ENCODE results near the gene HMGXB3. TPM values are rescaled to one million over a fixed set of nuclear protein-coding genes. Genes with fewer than 3 reads are reported as not detected.

Gene HMGXB3
- total RNA-seq, 1 donor from 2014 or later = 55.7 TPM

DNA sequence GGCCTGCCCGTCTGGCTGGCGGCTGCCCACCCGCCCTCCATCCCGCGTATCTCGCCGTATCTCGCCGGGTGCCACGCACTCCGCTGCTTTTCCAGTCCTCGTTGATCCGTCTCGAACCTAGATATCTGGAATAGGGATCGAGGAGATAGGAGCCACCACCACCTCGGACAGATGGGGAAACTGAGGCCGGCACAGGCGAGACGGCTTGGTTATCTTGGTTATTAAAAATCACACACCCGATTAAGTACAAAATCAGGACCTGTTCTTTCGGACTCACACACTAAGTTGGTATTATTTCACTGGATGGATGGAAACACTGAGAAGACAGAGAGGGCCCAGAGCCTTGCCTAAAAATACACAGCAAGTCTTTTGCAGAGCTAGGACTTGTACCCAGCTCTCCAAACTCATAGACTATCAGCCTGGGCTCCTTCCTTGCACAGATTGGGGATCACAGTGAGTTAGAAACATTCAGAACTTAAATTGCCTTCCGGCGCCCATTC, 39.3 kb upstream of the HMGXB3 start:
- Mint-ChIP-seq H3K4me1 (ENCODE audit: unreplicated experiment) (peaks cover 16% of the 10 kb centered on the region), H3K27ac (ENCODE audit: unreplicated experiment) (peak overlapping the region; percentile 27), H3K9me3 (ENCODE audit: unreplicated experiment) (no peaks in the 10 kb centered on the region), H3K36me3 (ENCODE audit: low read depth, unreplicated experiment) (no peaks in the 10 kb centered on the region), H3K4me3 (ENCODE audit: unreplicated experiment) (peak overlapping the region; percentile 93), H3K27me3 (ENCODE audit: unreplicated experiment) (peaks cover 2% of the 10 kb centered on the region)
- DNase-seq (ENCODE audit: low spot score) = no peak
- TF ChIP-seq, protein P1, sequence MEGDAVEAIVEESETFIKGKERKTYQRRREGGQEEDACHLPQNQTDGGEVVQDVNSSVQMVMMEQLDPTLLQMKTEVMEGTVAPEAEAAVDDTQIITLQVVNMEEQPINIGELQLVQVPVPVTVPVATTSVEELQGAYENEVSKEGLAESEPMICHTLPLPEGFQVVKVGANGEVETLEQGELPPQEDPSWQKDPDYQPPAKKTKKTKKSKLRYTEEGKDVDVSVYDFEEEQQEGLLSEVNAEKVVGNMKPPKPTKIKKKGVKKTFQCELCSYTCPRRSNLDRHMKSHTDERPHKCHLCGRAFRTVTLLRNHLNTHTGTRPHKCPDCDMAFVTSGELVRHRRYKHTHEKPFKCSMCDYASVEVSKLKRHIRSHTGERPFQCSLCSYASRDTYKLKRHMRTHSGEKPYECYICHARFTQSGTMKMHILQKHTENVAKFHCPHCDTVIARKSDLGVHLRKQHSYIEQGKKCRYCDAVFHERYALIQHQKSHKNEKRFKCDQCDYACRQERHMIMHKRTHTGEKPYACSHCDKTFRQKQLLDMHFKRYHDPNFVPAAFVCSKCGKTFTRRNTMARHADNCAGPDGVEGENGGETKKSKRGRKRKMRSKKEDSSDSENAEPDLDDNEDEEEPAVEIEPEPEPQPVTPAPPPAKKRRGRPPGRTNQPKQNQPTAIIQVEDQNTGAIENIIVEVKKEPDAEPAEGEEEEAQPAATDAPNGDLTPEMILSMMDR (IDR thresholded peaks at IDR 0.05; ENCODE audit: unreplicated experiment) = no peak

- Mint-ChIP-seq H3K9me3 (ENCODE audit: unreplicated experiment) (no peaks in the 10 kb centered on the region), H3K27me3 (ENCODE audit: unreplicated experiment) (peaks cover 2% of the 10 kb centered on the region), H3K4me3 (ENCODE audit: unreplicated experiment) (peak overlapping the region; percentile 93), H3K27ac (ENCODE audit: unreplicated experiment) (no peak overlapping the region), H3K36me3 (ENCODE audit: low read depth, unreplicated experiment) (no peaks in the 10 kb centered on the region), H3K4me1 (ENCODE audit: unreplicated experiment) (peaks cover 16% of the 10 kb centered on the region)
- DNase-seq (ENCODE audit: low spot score) = peak; percentile 15
- TF ChIP-seq, protein P1 (IDR thresholded peaks at IDR 0.05; ENCODE audit: unreplicated experiment) = no peak
Measured at GRCh38 chr5:149961957-149962409, 38.6 kb upstream of the HMGXB3 start.

DNA sequence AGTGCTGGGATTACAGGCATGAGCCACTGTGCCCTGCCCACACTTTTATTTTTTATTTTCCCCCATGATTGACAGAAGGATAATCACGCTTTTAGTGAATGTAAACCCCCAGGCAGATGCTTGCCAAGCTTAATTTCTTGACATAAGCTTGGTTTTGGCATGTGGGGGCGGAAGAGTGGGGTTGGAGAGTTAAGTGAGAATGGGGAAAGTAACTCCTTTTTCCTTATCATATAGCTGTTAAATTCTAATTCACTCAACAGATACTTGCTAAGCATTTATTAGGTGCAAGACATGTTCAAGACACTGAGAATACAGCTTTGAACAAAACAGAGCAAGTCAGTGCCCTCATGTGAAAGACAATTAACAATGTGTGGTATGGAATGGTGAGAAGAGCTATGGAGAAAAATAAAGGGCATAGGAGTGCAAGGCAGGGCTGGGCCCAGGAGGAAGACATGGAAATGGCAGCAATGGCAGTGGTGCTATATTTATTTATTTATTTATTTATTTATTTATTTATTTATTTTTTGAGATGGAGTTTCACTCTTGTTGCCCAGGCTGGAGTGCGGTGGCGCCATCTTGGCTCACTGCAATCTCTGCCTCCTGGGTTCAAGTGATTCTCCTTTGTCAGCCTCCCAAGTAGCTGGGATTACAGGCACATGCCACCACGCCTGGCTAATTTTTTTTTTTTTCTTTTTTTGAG, 37.8 kb upstream of the HMGXB3 start:
- TF ChIP-seq, protein P1 (IDR thresholded peaks at IDR 0.05; ENCODE audit: unreplicated experiment) = no peak
- Mint-ChIP-seq H3K4me1 (ENCODE audit: unreplicated experiment) (peaks cover 16% of the 10 kb centered on the region), H3K27me3 (ENCODE audit: unreplicated experiment) (peaks cover 2% of the 10 kb centered on the region), H3K27ac (ENCODE audit: unreplicated experiment) (no peak overlapping the region), H3K9me3 (ENCODE audit: unreplicated experiment) (no peaks in the 10 kb centered on the region), H3K36me3 (ENCODE audit: low read depth, unreplicated experiment) (no peaks in the 10 kb centered on the region), H3K4me3 (ENCODE audit: unreplicated experiment) (no peak overlapping the region)
- DNase-seq (ENCODE audit: low spot score) = no peak

DNA sequence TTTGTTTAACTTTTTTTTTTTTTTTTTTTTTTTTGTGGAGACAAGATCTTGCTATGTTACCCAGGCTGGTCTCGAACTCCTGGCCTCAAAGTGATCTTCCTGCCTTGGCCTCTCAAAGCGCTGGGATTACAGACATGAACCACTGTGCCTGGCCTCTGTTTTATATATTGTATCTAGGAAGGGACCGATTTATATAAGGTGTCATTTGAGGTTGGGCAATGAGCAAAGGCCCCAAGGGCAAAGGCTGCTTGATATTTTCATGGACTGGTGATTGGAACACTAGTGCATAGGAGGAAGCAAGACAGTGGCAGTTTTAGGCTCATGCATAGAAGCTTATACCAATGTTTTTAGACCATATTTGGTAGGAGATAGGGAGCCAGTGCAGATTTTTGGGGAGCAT, 36.8 kb upstream of the HMGXB3 start:
- H3K4me3 Mint-ChIP-seq (ENCODE audit: unreplicated experiment) = no peak overlapping the region
- TF ChIP-seq, protein P1 (IDR thresholded peaks at IDR 0.05; ENCODE audit: unreplicated experiment) = no peak
- no peak overlapping the region for H3K27ac Mint-ChIP-seq (ENCODE audit: unreplicated experiment)
- H3K27me3 Mint-ChIP-seq (ENCODE audit: unreplicated experiment) = peaks cover 2% of the 10 kb centered on the region
- H3K4me1 Mint-ChIP-seq (ENCODE audit: unreplicated experiment) = peaks cover 16% of the 10 kb centered on the region
- H3K36me3 Mint-ChIP-seq (ENCODE audit: low read depth, unreplicated experiment) = no peaks in the 10 kb centered on the region
- H3K9me3 Mint-ChIP-seq (ENCODE audit: unreplicated experiment) = no peaks in the 10 kb centered on the region
- no peak for DNase-seq (ENCODE audit: low spot score)

- DNase-seq (ENCODE audit: low spot score) = no peak
- Mint-ChIP-seq H3K4me1 (ENCODE audit: unreplicated experiment) (peaks cover 1% of the 10 kb centered on the region), H3K27me3 (ENCODE audit: unreplicated experiment) (peaks cover 3% of the 10 kb centered on the region), H3K36me3 (ENCODE audit: low read depth, unreplicated experiment) (no peaks in the 10 kb centered on the region), H3K4me3 (ENCODE audit: unreplicated experiment) (no peak overlapping the region), H3K27ac (ENCODE audit: unreplicated experiment) (no peak overlapping the region), H3K9me3 (ENCODE audit: unreplicated experiment) (no peaks in the 10 kb centered on the region)
- TF ChIP-seq, protein P1 (IDR thresholded peaks at IDR 0.05; ENCODE audit: unreplicated experiment) = no peak
Measured at GRCh38 chr5:149966946-149967345, 33.6 kb upstream of the HMGXB3 start.
